WTC11 (cell line): Measurements from ENCODE around the gene SRSF6. TPM values are rescaled to one million over a fixed set of nuclear protein-coding genes. Genes with fewer than 3 reads are reported as not detected.

Source experiments
- ATAC-seq: fragments of 200-7000 bp; cut with Tn5 transposase; 2 replicates; pipeline ENCODE4 v1.10.0; 2021; ENCODE audit warnings: mild to moderate bottlenecking, moderate library complexity
- Bru-seq: library from RNA; stranded (reverse); fragments of 400-500 nt; gene quantifications from one replicate; lab custom pipeline; 2021; lab: Mats Ljungman, UMichigan
- CTCF ChIA-PET: fragments of 300-600 bp; sonication (Branson Sonifier 250); formaldehyde crosslinking; loops from one replicate; lab custom pipeline; 2021; ENCODE audit warnings: antibody characterized with exemption; lab: Charles Lee
- POLR2A ChIA-PET: fragments of 350-600 bp; sonication (Branson Sonifier 250); formaldehyde crosslinking; loops from one replicate; lab custom pipeline; 2021; ENCODE audit warnings: antibody characterized with exemption; lab: Charles Lee
- DNase-seq: peaks from one replicate; pipeline ENCODE4 v3.0.0; 2021; ENCODE audit warnings: low spot score
- H3K27ac Mint-ChIP-seq: 2 replicates; pipeline ENCODE4 v1.8.0; 2021; ENCODE audit warnings: mixed read lengths
- H3K27me3 Mint-ChIP-seq: 2 replicates; pipeline ENCODE4 v1.8.0; 2021; ENCODE audit warnings: low read depth, mild to moderate bottlenecking, moderate library complexity, mixed read lengths
- H3K36me3 Mint-ChIP-seq: 2 replicates; pipeline ENCODE4 v1.8.0; 2021; ENCODE audit warnings: mixed read lengths
- H3K4me1 Mint-ChIP-seq: 2 replicates; pipeline ENCODE4 v1.8.0; 2022; ENCODE audit warnings: mixed read lengths
- H3K4me3 Mint-ChIP-seq: 2 replicates; pipeline ENCODE4 v1.8.0; 2021; ENCODE audit warnings: mild to moderate bottlenecking, moderate library complexity, mixed read lengths
- H3K9me3 Mint-ChIP-seq: 2 replicates; pipeline ENCODE4 v1.8.0; 2021; ENCODE audit warnings: mixed read lengths
- ESRRA ChIP-seq: sonication (generic); formaldehyde crosslinking; IDR thresholded peaks from 2 replicates; pipeline ENCODE4 v1.8.1; 2022; ENCODE audit warnings: mild to moderate bottlenecking, missing genetic modification reagents, borderline replicate concordance
- ETV6 ChIP-seq: sonication (generic); formaldehyde crosslinking; IDR thresholded peaks from 2 replicates; pipeline ENCODE4 v1.8.1; 2022; ENCODE audit warnings: mild to moderate bottlenecking, missing genetic modification reagents
- GRHL2 ChIP-seq: fragments of 250-450 bp; sonication (Bioruptor Pico); IDR thresholded peaks from 2 replicates; pipeline ENCODE4 v1.8.0; 2022; ENCODE audit warnings: mild to moderate bottlenecking, moderate library complexity; ENCODE audit not compliant: insufficient replicate concordance, severe bottlenecking
- IRF2 ChIP-seq: sonication (generic); formaldehyde crosslinking; IDR thresholded peaks from 2 replicates; pipeline ENCODE4 v1.8.0; 2022; ENCODE audit warnings: low read depth, missing genetic modification reagents, borderline replicate concordance
- RELA ChIP-seq: sonication (generic); formaldehyde crosslinking; IDR thresholded peaks from 2 replicates; pipeline ENCODE4 v1.8.1; 2022; ENCODE audit warnings: missing genetic modification reagents, mild to moderate bottlenecking, borderline replicate concordance
- TEAD4 ChIP-seq: sonication (generic); formaldehyde crosslinking; IDR thresholded peaks from 2 replicates; pipeline ENCODE4 v1.8.0; 2022; ENCODE audit warnings: mild to moderate bottlenecking, missing genetic modification reagents
- ZNF138 ChIP-seq: sonication (generic); formaldehyde crosslinking; conservative IDR thresholded peaks from 2 replicates; pipeline ENCODE4 v1.8.1; 2022; ENCODE audit warnings: mild to moderate bottlenecking, moderate library complexity, missing genetic modification reagents
- long read RNA-seq, 3 experiments: library from RNA in 1 of 3; library from capped mRNA in 1 of 3; library from polyadenylated mRNA in 1 of 3; unstranded in 2 of 3; stranded (forward) in 1 of 3; transcript quantifications; one replicate each; pipeline ENCODE4 v2.0.0, GENCODE V29; 2021
- total RNA-seq: library from RNA; stranded (reverse); gene quantifications from 3 replicates; pipeline ENCODE4 v1.2.3, GENCODE V29; 2021
- TF ChIP-seq, protein P1 (sequence below): fragments of 250-450 bp; sonication (Bioruptor Pico); IDR thresholded peaks from 2 replicates; pipeline ENCODE4 v1.9.0; 2021; ENCODE audit warnings: mild to moderate bottlenecking
- TF ChIP-seq, protein P2 (sequence below): fragments of 250-450 bp; sonication (Bioruptor Pico); IDR thresholded peaks from 2 replicates; pipeline ENCODE4 v1.9.0; 2021; ENCODE audit warnings: mild to moderate bottlenecking, borderline replicate concordance
- TF ChIP-seq, protein P3 (sequence below): fragments of 250-450 bp; sonication (Bioruptor Pico); conservative IDR thresholded peaks from 2 replicates; pipeline ENCODE4 v1.9.0; 2021; ENCODE audit warnings: mild to moderate bottlenecking
- TF ChIP-seq, protein P4 (sequence below): sonication (generic); formaldehyde crosslinking; IDR thresholded peaks from 2 replicates; pipeline ENCODE4 v1.8.1; 2023; ENCODE audit warnings: mild to moderate bottlenecking, missing genetic modification reagents
- TF ChIP-seq, protein P5 (sequence below): sonication (generic); formaldehyde crosslinking; IDR thresholded peaks from 2 replicates; pipeline ENCODE4 v1.8.1; 2022; ENCODE audit warnings: mild to moderate bottlenecking, missing genetic modification reagents, moderate library complexity, borderline replicate concordance
- TF ChIP-seq, protein P6 (sequence below): fragments of 200-600 bp; IDR thresholded peaks from 2 replicates; pipeline ENCODE4 v1.8.0; 2022; ENCODE audit warnings: antibody characterized with exemption
- TF ChIP-seq, protein P7 (sequence below): sonication (generic); formaldehyde crosslinking; IDR thresholded peaks from 2 replicates; pipeline ENCODE4 v1.8.0; 2022; ENCODE audit warnings: mild to moderate bottlenecking, missing genetic modification reagents
- TF ChIP-seq, protein P8 (sequence below): fragments of 250-450 bp; sonication (Bioruptor Pico); IDR thresholded peaks from 2 replicates; pipeline ENCODE4 v1.9.0; 2021; ENCODE audit warnings: moderate library complexity, mild to moderate bottlenecking, inconsistent platforms, borderline replicate concordance

Gene SRSF6
- total RNA-seq (107 to 141 TPM (median 139 TPM) in 3 replicates), Bru-seq, nascent RNA (percentile 99 among the genes with signal in this experiment)
- long read RNA-seq, experiment 1, full-length matches to known transcripts, result 23 of 60 reads
- long read RNA-seq, experiment 1, partial matches to known transcripts, result 34 of 60 reads
- long read RNA-seq, experiment 1, other reads (novel, unspliced or antisense), result 3 of 60 reads
- long read RNA-seq, experiment 2, full-length matches to known transcripts, result 6 of 78 reads
- long read RNA-seq, experiment 2, partial matches to known transcripts, result 64 of 78 reads
- long read RNA-seq, experiment 2, other reads (novel, unspliced or antisense), result 8 of 78 reads
- long read RNA-seq, experiment 3, full-length matches to known transcripts, result 31 of 39 reads
- long read RNA-seq, experiment 3, partial matches to known transcripts, result 2 of 39 reads
- long read RNA-seq, experiment 3, other reads (novel, unspliced or antisense), result 6 of 39 reads

DNA sequence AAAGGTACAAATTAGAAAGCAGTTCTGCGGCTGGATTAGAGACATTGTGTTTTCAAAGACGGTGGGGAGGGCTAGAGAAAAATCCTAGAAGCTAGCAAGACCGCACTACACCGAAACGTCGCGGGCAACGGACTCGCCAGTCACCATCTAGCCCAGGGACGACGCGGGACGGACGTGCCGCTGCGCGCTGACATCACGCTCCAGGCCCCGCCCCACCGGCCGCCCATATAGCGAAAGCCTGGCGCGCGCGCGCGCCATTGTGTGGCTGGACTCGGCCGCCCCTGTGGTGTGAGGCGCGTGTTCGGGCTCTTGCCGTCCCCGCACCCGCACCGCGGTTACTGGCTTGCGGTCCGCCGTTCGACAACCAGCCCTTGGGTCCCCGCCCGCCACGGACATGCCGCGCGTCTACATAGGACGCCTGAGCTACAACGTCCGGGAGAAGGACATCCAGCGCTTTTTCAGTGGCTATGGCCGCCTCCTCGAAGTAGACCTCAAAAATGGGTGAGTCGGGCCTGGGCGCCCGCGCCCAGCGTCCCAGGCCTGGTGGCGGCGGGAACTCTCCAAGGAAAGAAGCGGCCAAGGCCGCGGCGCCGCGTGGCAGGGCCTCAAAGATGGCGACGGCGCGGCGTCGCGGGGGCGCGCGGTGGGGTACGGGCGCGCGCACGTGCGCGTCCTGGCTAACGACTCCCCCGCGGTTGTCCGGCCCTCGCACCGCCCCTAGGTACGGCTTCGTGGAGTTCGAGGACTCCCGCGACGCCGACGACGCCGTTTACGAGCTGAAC, at the start of gene SRSF6:
SRSF6 (plus strand) TSS at position 257 of the 782 bp plus-strand sequence; CDS start at position 395, 138 bp downstream.
- ChIA-PET CTCF (interaction anchor here (0.6 to 3.6 kb wide), 6 partner anchors 9 to 210 kb away, joined by 3 to 18 read pairs (median 4); partner anchors contain the start of gene L3MBTL1), POLR2A (interaction anchor here (0.7 to 2.9 kb wide), 9 partner anchors 8 to 209 kb away, joined by 3 to 23 read pairs (median 6); partner anchors contain the start of genes IFT52, L3MBTL1 and MYBL2)
- H3K4me1 Mint-ChIP-seq, result peaks cover 27% of the 10 kb centered on the region
- DNase-seq (peak; percentile 91), ATAC-seq (peak; percentile 79)
- peaks cover 38% of the 10 kb centered on the region for H3K36me3 Mint-ChIP-seq
- H3K27ac Mint-ChIP-seq, result peak within 1 kb of the TSS; percentile 97
- H3K4me3 Mint-ChIP-seq, result peak within 1 kb of the TSS; percentile 83
- H3K9me3 Mint-ChIP-seq, result peaks cover 5% of the 10 kb centered on the region; the same call in 1 of the 2 replicates
- H3K27me3 Mint-ChIP-seq, result peaks cover 4% of the 10 kb centered on the region; the same call in 1 of the 2 replicates
- TF ChIP-seq, protein P1, sequence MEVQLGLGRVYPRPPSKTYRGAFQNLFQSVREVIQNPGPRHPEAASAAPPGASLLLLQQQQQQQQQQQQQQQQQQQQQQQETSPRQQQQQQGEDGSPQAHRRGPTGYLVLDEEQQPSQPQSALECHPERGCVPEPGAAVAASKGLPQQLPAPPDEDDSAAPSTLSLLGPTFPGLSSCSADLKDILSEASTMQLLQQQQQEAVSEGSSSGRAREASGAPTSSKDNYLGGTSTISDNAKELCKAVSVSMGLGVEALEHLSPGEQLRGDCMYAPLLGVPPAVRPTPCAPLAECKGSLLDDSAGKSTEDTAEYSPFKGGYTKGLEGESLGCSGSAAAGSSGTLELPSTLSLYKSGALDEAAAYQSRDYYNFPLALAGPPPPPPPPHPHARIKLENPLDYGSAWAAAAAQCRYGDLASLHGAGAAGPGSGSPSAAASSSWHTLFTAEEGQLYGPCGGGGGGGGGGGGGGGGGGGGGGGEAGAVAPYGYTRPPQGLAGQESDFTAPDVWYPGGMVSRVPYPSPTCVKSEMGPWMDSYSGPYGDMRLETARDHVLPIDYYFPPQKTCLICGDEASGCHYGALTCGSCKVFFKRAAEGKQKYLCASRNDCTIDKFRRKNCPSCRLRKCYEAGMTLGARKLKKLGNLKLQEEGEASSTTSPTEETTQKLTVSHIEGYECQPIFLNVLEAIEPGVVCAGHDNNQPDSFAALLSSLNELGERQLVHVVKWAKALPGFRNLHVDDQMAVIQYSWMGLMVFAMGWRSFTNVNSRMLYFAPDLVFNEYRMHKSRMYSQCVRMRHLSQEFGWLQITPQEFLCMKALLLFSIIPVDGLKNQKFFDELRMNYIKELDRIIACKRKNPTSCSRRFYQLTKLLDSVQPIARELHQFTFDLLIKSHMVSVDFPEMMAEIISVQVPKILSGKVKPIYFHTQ (CRISPR knock-in tag), result no peak
- TF ChIP-seq, protein P2, sequence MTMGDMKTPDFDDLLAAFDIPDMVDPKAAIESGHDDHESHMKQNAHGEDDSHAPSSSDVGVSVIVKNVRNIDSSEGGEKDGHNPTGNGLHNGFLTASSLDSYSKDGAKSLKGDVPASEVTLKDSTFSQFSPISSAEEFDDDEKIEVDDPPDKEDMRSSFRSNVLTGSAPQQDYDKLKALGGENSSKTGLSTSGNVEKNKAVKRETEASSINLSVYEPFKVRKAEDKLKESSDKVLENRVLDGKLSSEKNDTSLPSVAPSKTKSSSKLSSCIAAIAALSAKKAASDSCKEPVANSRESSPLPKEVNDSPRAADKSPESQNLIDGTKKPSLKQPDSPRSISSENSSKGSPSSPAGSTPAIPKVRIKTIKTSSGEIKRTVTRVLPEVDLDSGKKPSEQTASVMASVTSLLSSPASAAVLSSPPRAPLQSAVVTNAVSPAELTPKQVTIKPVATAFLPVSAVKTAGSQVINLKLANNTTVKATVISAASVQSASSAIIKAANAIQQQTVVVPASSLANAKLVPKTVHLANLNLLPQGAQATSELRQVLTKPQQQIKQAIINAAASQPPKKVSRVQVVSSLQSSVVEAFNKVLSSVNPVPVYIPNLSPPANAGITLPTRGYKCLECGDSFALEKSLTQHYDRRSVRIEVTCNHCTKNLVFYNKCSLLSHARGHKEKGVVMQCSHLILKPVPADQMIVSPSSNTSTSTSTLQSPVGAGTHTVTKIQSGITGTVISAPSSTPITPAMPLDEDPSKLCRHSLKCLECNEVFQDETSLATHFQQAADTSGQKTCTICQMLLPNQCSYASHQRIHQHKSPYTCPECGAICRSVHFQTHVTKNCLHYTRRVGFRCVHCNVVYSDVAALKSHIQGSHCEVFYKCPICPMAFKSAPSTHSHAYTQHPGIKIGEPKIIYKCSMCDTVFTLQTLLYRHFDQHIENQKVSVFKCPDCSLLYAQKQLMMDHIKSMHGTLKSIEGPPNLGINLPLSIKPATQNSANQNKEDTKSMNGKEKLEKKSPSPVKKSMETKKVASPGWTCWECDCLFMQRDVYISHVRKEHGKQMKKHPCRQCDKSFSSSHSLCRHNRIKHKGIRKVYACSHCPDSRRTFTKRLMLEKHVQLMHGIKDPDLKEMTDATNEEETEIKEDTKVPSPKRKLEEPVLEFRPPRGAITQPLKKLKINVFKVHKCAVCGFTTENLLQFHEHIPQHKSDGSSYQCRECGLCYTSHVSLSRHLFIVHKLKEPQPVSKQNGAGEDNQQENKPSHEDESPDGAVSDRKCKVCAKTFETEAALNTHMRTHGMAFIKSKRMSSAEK (CRISPR knock-in tag), result no peak
- TF ChIP-seq, protein P3, sequence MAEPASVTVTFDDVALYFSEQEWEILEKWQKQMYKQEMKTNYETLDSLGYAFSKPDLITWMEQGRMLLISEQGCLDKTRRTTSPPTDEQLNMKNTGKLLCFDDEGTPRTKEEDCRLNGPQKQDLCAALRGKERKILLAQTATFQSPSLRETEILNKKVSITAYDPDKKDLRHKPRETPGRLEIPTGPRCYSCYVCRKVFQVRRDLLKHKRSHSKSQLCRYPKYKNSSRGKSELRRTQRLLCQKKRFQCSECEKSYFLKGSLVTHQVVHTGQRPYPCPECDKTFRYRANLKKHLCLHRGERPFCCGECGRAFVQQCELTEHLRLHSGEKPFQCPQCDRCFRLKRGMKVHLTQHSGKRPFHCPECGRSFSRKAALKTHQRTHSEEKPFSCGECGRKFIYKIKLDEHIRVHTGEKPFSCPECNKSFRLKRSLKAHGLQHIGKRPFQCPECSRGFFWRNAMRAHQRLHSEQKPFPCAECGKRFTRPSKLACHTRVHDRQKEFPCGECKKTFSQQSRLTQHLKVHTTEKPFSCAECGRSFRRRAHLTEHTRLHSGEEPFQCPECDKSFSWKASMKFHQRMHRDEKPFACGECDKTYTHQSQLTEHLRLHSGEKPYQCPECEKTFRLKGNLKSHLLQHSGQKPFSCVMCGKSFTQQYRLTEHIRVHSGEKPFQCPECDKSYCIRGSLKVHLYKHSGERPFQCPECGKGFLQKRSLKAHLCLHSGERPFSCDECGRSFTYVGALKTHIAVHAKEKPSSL (CRISPR knock-in tag), result no peak
- TF ChIP-seq, protein P4, sequence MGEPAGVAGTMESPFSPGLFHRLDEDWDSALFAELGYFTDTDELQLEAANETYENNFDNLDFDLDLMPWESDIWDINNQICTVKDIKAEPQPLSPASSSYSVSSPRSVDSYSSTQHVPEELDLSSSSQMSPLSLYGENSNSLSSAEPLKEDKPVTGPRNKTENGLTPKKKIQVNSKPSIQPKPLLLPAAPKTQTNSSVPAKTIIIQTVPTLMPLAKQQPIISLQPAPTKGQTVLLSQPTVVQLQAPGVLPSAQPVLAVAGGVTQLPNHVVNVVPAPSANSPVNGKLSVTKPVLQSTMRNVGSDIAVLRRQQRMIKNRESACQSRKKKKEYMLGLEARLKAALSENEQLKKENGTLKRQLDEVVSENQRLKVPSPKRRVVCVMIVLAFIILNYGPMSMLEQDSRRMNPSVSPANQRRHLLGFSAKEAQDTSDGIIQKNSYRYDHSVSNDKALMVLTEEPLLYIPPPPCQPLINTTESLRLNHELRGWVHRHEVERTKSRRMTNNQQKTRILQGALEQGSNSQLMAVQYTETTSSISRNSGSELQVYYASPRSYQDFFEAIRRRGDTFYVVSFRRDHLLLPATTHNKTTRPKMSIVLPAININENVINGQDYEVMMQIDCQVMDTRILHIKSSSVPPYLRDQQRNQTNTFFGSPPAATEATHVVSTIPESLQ (CRISPR knock-in tag), result 0 out of 2 replicates have a peak, but pooled peaks have one; percentile 51
- TF ChIP-seq, protein P5, sequence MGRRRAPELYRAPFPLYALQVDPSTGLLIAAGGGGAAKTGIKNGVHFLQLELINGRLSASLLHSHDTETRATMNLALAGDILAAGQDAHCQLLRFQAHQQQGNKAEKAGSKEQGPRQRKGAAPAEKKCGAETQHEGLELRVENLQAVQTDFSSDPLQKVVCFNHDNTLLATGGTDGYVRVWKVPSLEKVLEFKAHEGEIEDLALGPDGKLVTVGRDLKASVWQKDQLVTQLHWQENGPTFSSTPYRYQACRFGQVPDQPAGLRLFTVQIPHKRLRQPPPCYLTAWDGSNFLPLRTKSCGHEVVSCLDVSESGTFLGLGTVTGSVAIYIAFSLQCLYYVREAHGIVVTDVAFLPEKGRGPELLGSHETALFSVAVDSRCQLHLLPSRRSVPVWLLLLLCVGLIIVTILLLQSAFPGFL (CRISPR knock-in tag), result 0 out of 2 replicates have a peak, but pooled peaks have one; percentile 11
- TF ChIP-seq ESRRA (CRISPR knock-in tag), result no peak
- TF ChIP-seq, protein P6, sequence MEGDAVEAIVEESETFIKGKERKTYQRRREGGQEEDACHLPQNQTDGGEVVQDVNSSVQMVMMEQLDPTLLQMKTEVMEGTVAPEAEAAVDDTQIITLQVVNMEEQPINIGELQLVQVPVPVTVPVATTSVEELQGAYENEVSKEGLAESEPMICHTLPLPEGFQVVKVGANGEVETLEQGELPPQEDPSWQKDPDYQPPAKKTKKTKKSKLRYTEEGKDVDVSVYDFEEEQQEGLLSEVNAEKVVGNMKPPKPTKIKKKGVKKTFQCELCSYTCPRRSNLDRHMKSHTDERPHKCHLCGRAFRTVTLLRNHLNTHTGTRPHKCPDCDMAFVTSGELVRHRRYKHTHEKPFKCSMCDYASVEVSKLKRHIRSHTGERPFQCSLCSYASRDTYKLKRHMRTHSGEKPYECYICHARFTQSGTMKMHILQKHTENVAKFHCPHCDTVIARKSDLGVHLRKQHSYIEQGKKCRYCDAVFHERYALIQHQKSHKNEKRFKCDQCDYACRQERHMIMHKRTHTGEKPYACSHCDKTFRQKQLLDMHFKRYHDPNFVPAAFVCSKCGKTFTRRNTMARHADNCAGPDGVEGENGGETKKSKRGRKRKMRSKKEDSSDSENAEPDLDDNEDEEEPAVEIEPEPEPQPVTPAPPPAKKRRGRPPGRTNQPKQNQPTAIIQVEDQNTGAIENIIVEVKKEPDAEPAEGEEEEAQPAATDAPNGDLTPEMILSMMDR, result no peak
- no peak for TF ChIP-seq ZNF138 (CRISPR knock-in tag)
- no peak for TF ChIP-seq GRHL2 (CRISPR knock-in tag)
- TF ChIP-seq, protein P7, sequence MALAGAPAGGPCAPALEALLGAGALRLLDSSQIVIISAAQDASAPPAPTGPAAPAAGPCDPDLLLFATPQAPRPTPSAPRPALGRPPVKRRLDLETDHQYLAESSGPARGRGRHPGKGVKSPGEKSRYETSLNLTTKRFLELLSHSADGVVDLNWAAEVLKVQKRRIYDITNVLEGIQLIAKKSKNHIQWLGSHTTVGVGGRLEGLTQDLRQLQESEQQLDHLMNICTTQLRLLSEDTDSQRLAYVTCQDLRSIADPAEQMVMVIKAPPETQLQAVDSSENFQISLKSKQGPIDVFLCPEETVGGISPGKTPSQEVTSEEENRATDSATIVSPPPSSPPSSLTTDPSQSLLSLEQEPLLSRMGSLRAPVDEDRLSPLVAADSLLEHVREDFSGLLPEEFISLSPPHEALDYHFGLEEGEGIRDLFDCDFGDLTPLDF (CRISPR knock-in tag), result peak; percentile 67; the same call in 1 of the 2 replicates
- TF ChIP-seq RELA, result no peak
- peak; percentile 82 for TF ChIP-seq TEAD4
- 0 out of 2 replicates have a peak, but pooled peaks have one; percentile 70 for TF ChIP-seq ETV6 (CRISPR knock-in tag)
- TF ChIP-seq IRF2 (CRISPR knock-in tag), result no peak
- TF ChIP-seq, protein P8, sequence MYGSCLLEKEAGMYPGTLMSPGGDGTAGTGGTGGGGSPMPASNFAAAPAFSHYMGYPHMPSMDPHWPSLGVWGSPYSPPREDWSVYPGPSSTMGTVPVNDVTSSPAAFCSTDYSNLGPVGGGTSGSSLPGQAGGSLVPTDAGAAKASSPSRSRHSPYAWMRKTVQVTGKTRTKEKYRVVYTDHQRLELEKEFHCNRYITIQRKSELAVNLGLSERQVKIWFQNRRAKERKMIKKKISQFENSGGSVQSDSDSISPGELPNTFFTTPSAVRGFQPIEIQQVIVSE (CRISPR knock-in tag), result no peak
